Stimulated activated CD4-positive, alpha-beta T cell treated with anti-CD3 and anti-CD28 coated beads, Interleukin-1b, Interleukin-23, amount 100 ng/mL, for 4 hours (primary cell): ENCODE results near the gene PACSIN1.

Source experiments
- DNase-seq, 2 donors: peaks; one replicate each; pipeline ENCODE4 v3.0.0-alpha.2; 2020; ENCODE audit warnings: low read depth in 2 of 2

PACSIN1 gene

GRCh38 chr6:34562350-34562749, 96.5 kb downstream of the PACSIN1 start:
- no peak for DNase-seq

GRCh38 chr6:34562861-34563512, 97.1 kb downstream of the PACSIN1 start:
- no peak for DNase-seq

- no peak for DNase-seq
Measured at GRCh38 chr6:34563513-34563870, 97.6 kb downstream of the PACSIN1 start.

- no peak for DNase-seq
Measured at GRCh38 chr6:34564181-34564580, 98.3 kb downstream of the PACSIN1 start.

DNA sequence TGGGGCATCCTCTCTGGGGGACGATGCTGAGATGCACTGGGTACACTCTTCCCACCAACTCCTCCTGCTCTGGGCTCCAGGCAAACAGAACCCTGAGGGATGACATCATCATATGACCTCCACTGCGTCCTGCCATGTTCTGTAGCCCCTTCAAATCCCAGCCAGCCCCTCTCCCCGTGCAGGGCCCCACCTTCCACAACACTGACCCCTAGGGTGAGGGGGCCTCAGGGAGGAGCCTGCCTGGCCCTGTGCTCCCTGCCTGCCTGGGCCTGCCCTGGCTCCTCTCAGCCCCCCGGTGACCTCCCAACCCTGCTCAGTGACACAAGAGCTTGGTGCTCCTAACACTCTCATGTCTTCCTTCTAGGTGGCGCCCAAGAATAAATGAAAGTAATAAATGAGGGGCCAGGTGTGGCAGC, 99.9 kb downstream of the PACSIN1 start:
- no peak for DNase-seq

GRCh38 chr6:34566830-34567546, 101.1 kb downstream of the PACSIN1 start:
- no peak for DNase-seq

DNA sequence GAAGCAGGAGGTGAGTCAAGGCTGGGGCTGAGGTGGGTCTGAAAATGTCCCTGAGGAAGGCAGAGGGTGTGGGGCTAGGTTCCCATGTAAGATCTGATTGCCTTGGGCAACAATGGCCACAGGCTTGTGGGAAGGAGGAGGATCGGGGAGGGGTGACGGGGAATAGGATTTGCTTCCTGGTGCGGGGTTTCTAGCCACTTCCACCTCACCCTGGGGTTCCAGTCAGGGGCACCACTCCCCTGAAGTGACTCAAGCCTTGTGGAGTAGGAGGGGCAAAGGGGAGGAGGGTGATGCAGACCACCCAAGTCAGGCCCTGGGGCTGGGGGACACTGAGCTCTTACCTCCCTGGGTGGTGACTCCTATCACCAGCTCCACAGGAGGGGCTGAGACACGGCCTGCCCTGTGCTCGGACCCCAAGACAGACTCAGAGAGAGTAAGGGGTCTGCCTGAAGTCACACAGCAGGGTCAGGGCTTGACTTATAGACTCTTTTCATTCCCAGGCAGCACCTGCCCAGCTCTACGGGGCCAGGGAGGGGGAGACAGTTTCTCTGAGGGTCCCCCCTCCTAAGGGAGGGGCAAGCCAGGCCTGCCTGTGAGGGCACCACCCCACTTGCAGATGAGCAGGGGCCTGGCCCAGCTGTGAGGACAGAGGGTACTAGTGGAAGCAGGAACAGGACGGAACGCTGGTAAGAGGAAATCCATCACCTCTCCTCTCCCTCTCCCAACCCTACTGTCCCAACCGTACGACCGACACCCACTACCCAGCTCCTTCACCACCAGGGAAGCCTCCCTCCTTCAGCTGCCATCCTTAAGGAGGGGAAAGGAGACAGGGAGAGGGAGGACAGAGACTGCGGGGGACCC, 102.7 kb downstream of the PACSIN1 start:
- DNase-seq: no peak

DNA sequence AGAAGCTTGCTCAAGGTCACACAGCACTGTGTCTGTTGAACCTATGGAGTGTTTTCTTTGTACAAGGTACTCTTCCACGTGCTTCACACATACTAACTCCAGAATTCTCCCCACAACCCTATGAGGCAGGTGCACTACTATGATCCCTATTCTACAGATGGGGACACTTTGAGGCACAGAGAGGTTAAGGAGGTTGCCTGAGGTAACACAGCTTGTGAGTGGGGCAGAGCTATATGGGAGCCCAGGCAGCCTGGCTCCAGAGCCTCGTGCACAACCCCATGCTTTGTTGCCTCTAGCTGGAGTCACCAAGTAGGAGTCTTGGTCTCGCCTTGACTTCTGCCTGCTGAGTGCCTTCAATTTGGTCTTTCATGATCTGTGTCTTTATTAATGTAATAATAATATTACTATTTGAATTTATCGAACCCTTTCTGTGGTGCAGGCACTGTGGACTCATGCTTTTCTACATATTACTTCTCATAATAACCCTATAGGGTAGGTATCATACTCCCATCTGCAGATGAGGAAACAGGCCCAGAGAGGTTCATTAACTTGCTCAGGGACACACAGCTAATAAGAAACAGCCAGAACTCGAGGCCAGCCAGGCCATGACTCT, 103.6 kb downstream of the PACSIN1 start:
- DNase-seq: no peak

DNA sequence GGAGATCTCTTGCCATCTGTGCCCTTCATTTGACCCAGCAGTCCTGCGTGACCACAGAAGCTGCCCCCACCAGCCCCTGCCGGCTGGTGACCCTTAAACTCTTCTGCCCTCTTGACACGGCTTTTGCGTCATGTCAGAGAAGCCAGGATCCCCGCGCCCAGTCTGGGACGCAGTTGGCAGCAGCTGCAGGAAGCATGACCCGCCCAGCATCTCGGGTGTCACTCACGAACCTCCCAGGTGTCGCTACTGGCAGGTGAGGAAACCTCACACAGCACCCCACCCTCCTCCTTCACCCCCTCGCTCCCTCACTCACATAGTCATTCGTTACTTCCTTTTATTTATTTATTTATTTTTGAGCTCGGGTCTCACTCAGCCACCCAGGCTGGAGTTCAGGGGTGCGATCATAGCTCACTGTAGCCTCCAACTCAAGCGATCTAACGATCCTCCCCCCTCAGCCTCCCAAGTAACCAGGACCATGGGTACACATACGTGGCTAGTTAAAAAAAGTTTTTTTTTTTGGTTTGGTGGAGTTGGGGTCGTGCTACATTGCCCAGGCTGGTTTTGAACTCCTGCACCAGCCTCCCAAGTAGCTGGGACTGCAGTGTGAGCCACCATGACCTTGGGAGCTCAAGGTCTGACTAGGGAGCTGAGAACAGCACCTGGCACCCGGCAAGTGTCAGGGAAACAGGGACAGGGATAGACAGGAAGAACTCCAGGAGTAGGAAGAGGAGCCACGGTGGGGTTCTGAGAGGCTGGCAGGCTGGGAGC, 104.4 kb downstream of the PACSIN1 start:
- DNase-seq: no peak

DNA sequence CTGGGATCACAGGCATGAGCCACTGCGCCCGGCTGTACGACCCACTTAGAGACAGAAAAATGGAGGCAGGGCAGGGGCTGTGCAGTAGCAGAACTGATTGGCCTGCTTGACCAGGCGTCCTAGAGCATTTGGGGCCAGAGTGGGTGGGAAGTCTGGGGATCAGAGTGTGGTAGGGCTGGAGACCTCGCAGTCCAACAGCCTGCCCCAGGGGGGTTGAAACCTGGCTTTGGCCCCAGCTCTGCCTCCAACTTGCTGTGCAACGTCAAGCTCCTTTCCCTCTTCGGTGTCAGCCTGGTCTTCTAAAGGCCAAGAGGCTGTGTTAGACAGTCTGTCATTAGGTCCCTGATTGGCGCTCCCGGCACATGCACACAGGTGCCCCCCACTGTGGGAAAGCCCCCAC, 105.5 kb downstream of the PACSIN1 start:
- no peak for DNase-seq

DNA sequence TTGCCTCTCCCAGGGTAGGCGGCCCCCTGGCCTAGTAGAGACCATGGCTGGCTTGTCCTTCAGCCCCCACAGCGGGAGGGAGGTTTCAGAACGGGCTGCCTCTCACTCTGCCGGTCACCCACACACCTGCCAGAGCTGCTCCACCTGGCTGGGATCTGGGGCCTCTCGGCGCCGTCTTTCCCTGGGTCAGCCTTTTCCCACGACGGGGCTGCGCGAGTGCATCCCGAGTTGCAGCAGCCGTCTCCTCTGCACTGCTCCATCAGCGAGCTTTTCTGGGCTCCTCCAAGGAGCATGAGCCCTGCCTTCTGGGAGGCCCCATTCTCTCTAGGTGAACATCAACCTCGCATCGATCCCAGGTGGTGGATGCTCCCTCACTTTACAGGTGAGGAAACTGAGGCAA, 106.1 kb downstream of the PACSIN1 start:
- no peak for DNase-seq

GRCh38 chr6:34572585-34572984, 106.7 kb downstream of the PACSIN1 start:
- DNase-seq: no peak

GRCh38 chr6:34573567-34574183, 107.8 kb downstream of the PACSIN1 start:
- no peak for DNase-seq

DNA sequence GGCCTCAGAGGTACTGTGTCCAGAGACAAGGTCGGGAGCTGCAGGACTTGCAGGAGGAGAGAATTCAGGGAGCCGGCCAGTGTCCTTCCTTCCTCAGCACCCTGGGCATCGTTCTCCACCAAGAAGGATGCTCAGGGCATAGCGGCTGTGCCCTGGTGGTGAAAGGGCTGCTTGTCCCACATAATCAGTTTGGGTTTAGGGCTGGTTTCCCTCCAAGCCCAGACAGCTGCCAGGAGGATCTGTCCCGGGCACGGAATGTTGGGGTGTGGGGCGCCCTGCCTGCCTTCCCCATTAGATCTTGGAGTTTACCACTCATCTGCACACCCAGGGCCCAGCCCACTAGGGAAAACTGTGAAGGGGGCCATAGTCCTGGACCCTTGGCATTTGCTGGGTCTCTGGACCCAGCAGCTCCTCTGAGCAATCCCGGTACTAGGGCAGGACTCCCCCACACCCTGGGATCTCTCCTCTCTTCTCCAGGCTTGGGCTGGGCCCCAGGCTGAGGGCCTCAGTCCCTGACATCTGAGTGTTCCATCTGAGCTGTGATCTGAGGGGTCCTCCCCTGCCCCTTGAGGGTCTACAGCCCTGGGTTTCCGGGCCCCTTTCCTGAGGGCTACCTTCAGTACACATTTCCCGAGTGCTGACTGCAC, 108.9 kb downstream of the PACSIN1 start:
- DNase-seq: no peak

DNA sequence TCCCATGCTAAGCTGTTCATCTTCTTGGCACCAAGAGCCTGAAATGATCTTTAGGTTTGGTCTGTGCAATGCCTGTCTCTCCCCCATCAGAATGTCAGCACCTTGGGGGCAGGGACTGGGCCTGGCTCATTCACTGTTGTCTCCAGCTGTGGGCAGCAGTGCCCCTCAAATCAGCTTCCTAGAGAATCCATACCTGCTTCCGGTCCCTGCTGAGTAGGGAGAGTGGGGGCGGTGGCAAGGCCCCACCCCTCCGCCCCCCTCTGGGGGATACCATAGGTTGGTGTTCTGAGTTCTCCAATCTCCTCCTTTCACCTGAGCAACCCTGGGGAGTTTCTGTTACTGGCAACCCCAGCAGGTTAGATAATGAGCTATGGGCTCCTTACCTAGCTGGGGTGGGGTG, 109.5 kb downstream of the PACSIN1 start:
- DNase-seq: no peak

DNA sequence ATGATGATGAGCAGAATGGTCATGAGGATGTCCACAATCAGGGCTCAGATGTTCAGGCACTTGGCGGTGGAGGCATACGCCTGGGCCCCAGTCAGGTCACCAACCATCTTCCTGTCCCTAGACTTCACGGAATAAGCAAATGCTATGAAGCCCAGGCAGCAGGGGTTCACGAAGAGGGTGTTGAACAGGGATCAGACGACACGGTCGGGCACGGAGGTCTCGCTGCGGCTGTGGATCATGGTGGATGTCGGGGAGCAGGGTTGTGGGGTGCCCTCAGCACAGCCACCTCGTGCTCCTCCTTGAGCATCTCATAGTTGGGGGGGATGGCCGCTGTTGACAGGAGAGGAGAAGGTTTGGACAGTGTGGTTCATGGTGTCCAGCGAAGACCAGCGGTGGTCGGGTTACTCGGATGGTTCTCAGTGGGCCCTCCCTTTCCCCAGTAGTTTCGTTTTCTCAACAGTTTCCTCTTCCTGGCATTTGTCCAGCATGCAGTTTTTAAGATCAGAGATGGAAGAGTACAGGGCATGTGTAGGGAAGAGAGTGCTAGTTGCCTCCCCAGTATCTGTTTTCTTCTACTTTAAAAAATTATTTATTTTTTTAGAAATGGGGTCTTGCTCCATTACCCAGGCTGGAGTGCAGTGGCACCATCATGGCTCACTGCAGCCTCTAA, 110.5 kb downstream of the PACSIN1 start:
- DNase-seq: no peak

- no peak for DNase-seq
Measured at GRCh38 chr6:34578445-34579262, 112.8 kb downstream of the PACSIN1 start.

- DNase-seq: no peak
Measured at GRCh38 chr6:34580707-34581560, 115.1 kb downstream of the PACSIN1 start.
